HG03342 (cell line): ENCODE measurements around the gene GBGT1.

ENCODE experiments used
- ATAC-seq: cut with Tn5 transposase; IDR thresholded peaks from one replicate; pipeline ENCODE4 v1.9.1; 2021; ENCODE audit warnings: mild to moderate bottlenecking, moderate library complexity; ENCODE audit not compliant: unreplicated experiment

The GBGT1 gene

DNA sequence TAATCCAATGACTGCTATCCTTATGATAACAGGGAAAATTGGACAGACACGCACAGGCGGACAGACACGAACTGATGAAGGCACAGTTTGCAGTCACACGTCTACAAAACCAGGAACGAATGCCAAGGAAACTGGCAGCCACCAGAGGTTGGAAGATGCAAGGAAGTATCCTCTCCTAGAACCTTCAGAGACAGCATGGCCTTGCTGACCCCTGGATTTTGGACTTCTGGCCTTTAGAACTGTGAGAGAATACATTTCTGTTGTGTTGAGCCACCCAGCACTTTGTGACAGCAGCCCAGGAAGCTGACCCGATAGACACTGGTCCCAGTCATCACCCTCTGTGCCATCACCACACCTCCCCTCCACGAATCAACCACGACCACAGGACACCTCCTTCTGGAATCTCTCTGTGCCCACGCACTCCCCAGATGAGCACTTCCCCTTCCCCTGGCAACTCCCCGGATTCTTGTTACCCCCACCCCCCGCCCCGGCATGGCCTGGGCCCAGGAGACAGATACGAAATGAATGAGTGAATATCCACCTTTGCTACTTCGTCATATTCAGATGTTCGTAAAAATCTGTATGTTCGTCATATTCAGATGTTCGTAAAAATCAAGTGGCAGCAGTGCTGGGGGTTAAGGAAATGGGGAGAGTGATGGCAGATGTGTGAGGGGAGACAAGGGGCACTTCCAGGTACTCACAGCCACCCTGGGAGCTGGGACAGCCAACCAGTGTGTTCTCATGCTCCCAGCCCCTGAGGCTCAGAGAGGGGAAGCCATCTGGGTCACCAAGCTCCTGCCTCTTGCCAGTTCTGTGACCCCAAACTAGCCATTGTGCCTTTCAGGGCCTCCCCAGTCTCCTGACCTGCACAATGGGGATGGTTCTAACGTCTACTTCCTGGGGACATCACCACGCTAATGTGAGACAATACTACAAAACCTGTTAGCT is 18.5 kb downstream of the GBGT1 start:
- ATAC-seq = no peak

GRCh38 chr9:133144142-133144903 is 19.4 kb downstream of the GBGT1 start:
- peak; percentile 39 for ATAC-seq

DNA sequence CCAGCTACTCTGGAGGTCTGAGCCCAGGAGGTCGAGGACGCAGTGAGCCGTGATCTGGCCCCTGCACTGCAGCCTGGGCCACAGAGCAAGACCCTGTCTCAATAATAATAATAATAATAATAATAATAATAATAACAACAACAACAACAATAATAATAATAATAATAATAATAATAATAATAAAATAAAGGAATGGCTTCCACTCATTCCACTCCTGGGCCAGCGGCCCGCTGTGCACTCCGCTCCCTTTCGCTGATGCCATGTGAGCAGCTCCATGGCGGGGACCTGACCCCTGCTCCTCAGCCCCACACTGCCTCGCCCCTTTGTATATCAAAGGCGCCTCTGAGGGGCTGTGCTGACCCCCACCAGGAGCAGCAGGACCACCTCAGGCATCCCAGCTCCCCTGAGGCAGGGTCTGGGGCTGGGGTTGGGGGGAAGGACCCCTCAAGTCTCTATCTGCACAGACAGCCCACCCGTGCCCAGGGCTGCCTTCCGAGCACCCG is 20.0 kb downstream of the GBGT1 start:
- ATAC-seq = no peak

DNA sequence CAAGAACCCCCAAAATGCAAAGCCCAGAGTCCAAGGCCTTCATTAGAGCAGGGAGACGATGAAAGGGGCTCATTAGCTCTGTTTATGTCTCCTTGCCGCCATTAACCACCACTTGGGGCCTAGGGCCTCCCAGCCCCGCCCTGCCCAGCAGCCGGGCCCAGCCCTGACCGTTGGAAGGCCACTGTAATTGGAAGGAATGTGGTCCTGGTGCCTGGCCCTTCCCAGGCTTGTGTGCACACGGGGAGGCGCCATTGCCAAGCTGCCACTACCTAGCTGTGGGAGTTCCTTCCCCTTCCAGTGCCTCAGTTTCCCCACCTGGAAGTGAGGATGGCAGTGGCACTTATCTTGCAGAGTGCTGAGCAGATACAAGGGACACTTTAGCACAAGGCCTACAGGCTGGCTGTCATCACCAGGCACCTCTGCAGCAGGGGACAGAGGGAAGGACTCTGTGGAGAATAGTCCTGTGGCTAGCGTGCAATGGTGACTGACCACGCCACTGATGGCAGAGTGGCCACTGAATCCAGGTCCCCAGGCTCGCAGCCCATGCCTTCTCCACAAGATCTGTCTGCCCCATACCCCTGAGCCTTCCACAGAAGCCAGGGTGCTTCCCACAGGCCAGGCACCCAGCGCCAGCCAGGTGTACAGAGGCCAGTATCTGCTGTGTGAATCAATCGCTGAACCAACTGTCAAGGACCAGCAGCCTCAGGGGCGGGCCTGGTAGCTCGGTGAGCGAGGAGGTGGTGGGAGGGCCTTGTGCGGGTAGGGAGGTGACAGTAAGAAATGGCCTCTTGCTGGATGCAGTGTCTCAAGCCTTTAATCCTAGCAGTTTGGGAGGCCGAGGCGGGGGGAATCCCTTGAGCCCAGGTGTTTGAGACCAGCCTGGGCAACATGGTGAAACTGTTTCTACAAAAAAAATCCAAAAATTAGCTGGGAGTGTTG is 20.8 kb downstream of the GBGT1 start:
- ATAC-seq = no peak

DNA sequence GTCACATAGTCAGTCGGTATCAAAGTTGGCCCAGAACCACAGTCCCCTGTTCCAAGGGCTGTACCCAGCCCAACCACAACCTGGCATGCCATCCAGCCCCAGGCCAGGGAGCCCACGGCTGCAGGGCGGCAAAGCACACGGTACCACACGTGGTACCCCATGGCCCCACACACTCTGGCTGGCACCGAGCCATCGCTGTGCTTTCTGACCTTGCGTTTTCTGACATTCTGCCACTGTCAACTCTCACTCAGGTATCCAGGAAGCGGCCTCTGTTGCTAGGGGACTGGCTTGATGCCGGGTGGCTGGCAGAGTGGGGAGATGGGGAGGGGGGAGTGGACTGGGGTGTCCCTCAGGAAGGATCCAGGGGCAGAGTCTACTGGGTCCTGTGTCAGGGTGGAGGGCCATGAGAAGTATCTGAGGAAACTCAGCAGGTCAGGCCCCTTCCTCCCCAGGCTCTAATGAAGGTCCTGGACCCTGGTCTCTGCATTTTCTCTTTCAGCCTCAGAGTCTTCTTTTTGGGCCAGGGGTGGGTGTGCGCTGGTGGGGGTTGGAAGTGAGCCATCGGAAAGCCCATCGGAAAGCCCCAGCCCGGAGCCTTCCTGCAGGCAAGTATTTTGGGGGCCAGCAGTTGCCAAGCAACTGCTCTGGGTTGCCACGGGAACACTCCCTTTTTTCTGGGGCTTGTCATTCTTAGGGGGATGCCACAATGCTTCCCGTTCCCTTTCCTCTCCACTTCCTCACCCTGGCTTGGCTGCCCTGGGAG is 21.7 kb downstream of the GBGT1 start:
- ATAC-seq = no peak

- no peak for ATAC-seq
These were observed 23.1 kb downstream of the GBGT1 start for GRCh38 chr9:133140606-133141005.

- no peak for ATAC-seq
These were observed 23.6 kb downstream of the GBGT1 start for GRCh38 chr9:133140174-133140505.

DNA sequence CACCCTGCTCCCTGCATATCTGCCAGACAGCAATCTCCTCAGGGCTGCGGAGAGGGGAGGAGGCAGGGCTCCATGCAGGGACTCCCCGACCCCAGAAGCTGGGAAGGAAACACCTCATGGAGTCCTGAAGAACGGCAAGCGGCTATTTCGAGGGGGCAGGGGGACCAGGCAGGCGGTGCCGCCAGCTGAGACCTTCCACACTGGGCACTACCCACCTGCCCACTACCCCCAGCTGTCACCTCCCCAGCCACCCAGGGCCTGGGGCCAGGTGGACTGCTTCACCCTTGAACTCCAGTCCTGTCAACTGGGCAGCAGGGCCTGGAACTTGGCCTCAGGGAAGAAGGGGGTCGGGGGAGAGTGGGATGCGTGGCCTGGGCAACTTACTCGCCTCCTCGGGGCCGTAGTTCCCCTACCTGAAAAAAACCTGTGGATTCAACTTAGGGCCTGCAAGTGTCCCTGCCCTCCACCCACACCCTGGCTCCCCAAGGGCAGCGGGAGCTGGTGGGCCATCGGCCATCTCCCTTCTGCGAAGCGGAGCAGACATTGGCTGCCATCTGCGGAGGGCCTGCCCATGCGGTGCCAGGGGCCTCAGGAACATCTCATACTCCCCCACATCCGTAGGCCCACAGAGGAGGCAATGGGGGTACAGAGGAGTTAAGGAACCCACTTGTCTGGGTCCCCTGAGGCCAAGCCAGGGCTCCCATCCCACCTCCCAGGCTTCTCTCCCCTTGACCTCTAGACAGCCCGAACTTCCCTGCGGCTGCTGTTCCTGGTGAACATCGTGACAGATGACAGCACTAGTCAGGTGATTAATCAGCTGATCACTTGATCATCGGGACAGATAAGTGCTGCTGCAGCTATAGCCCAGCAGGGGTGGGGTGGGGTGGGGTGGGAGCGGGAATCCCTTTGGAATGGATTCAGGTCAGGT is 24.2 kb downstream of the GBGT1 start:
- ATAC-seq = no peak

DNA sequence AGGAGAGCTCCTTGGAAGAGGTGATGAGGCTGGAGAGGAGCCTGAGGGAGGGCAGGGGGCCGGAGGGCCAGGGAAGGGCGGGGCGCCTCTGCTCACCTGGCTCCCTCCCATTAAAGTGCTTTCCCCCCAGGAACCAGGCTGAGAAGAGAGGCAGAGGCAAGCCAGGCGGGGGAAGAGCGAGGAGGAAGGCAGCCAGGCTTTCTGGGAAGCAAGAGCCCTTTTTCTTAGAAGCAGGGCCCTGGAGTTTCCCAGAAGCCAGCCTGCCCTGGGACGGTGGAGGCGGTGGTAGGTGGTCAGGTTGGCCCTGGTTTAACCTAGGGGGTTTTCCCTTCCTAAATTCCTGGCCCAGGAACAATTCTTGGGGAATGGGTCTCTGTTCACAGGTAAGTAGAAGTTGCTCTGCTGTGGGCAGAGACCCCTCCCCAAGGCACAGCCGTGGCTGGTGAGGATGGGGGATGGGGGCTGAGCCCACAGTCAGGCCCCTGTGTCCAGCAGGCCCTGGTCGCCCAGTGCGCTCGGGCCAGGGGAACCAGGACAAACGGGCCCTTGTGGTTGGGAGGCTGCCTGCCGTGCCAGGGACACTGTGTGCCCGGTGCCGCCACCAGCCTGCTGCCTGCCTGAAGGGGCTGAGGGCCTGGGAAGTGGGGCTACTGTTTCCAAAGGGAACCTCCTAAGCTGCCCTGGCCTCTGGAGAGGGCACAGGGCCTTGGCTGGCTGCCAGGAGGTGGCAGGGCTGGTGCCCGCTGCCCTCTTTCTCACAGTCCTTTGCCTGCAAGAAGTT is 26.1 kb downstream of the GBGT1 start:
- ATAC-seq = no peak

DNA sequence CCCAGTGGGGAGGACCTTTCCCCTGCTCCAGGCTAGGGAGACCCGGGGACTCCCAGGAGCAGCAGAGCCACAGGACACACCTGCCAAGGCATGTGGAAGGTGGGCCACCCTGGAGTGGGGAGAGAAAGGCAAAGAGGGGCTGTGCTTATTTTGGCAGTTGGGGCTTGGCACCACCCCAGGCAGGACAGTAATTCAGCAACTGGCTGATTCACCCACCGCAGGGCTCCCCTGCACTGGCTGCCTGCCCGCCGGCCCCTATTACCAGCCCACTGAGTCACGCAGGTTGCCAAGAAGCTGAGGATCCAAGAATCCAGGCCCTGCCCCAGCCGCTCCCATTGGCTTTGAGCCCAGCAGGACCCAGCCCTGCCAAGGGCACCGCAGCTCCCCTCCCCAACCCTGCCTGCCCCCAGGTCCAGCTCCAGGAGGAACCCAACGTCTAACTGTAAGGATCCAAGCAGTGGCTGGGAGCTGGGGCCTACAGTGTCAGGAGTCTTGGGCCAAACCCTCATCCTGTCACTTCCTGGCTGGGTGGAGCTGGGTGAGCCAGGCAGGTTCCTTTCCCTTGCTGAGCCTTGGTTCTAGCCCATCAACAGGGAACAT is 28.5 kb downstream of the GBGT1 start:
- no peak for ATAC-seq

DNA sequence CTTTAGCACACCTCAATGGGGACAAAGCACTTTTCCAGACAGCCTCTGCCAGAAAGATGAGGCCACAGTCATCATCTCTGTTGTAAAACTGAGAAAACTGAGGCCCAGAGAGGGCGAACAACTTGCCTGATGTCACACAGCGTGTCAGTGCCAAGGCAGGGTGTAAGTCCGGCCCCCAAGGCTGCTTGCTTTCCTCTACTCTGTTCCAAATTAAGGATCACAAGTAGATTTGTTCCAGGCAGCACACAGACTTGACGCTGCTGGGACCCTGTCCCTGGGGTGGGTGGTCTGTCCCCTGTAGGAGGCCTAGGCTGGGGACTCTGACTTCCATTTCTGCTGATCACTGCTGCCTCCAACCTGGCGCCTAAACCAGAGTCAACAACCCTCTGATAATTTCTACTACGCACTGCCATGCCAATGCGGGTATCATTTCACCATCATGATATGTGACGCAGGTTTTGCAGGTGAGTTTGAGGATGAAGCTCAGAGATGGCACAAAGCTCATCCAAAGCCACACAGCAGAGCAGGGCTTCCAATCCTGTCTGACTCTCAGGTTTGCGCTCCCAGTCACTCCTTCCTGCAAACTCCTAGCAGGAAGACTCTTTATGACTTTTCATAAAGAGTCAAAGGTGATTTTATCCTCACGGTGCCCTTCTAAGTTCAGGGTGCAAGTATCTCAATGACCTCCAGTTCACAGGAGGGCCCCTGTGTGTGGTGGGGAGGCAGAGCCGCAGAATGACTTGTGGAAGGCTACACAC is 29.1 kb downstream of the GBGT1 start:
- no peak for ATAC-seq

DNA sequence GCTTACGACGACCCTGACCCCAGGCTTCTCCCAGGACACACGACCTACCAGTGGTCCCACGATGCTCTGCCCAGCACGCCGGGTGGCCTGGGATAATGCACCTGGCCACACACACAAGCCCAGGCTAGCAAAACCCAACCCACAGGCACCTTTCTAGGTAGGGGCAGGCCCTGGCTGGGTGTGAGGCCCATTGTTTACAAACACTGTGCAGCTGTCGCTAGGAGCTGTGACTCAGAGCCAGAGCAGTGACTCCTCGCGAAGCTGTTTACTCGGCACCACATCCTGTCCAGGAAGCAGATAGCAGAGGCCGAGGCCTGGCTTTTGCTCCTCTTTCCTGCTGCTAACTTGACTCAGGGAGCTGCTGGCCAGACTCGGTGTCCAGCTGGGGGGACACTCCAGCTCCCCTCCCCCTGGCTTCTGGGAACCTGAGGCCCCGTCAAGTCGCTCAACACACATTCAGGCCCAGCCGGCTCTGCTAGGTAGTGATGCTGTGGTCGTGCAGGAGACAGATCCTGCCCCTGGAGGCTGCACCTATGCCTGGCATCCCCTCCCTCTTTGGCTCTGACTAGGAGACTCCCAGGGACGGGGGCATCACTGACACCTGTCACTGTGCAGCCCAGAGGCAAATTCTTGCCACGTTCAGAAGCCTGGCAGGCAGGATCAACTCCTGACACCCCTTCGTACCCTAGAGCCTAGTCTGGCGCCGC is 29.9 kb downstream of the GBGT1 start:
- peak; percentile 91 for ATAC-seq

GRCh38 chr9:133132174-133132573 is 31.5 kb downstream of the GBGT1 start:
- ATAC-seq = no peak

GRCh38 chr9:133131506-133131905 is 32.2 kb downstream of the GBGT1 start:
- no peak for ATAC-seq

- no peak for ATAC-seq
These were observed 32.9 kb downstream of the GBGT1 start for GRCh38 chr9:133130685-133131244.
